Upper lobe of left lung (tissue), 6 donors: ENCODE results near the gene NAV2. TPM values are rescaled to one million over a fixed set of nuclear protein-coding genes. Genes with fewer than 3 reads are reported as not detected.

Experiments
- ATAC-seq, 2 donors: fragments of 200-7000 bp; cut with Tn5 transposase; one replicate each; pipeline ENCODE4 v1.9.1; 2022; ENCODE audit warnings: mild to moderate bottlenecking in 2 of 2, moderate library complexity in 2 of 2; ENCODE audit not compliant: low FRiP score in 2 of 2
- DNase-seq, 2 donors: peaks; one replicate each; pipeline ENCODE4 v3.0.0-alpha.2; 2019 to 2020
- H3K27ac ChIP-seq, 4 donors: fragments of 200-600 bp; sonication (generic); one replicate each; pipeline ENCODE4 v1.5.1; 2016 to 2019
- H3K27me3 ChIP-seq, 4 donors: fragments of 200-600 bp; sonication (generic); one replicate each; pipeline ENCODE4 v1.5.1; 2017 to 2019
- H3K36me3 ChIP-seq, 4 donors: fragments of 200-600 bp; sonication (generic); one replicate each; pipeline ENCODE4 v1.5.1; 2016 to 2019
- H3K4me1 ChIP-seq, 4 donors: fragments of 200-600 bp; sonication (generic); one replicate each; pipeline ENCODE4 v1.5.1; 2018 to 2019
- H3K4me3 ChIP-seq, 4 donors: fragments of 200-600 bp; sonication (generic); one replicate each; pipeline ENCODE4 v1.5.1; 2017 to 2019; ENCODE audit warnings: mild to moderate bottlenecking in 2 of 4, moderate library complexity in 1 of 4
- H3K9me3 ChIP-seq, 4 donors: fragments of 200-600 bp; sonication (generic); one replicate each; pipeline ENCODE4 v1.5.1; 2018 to 2019
- EP300 ChIP-seq, 4 donors: sonication (generic); formaldehyde crosslinking; IDR thresholded peaks; one replicate each; pipeline ENCODE4 v1.5.1; 2017; ENCODE audit warnings: antibody characterized with exemption in 4 of 4, control low read depth in 2 of 4
- POLR2A ChIP-seq, 4 donors: fragments of 450-650 bp; IDR thresholded peaks; one replicate each; pipeline ENCODE4 v1.5.1; 2016 to 2017; ENCODE audit warnings: antibody characterized with exemption in 4 of 4, mild to moderate bottlenecking in 2 of 4
- POLR2AphosphoS5 ChIP-seq, 2 donors: sonication (generic); formaldehyde crosslinking; IDR thresholded peaks; one replicate each; pipeline ENCODE4 v1.5.1; 2017; ENCODE audit warnings: antibody characterized with exemption in 2 of 2
- WGBS, 2 donors: methylation state at CpG; one replicate each; pipeline ENCODE4 v1.1.5; 2017 to 2018; 5-methylcytosine and 5-hydroxymethylcytosine counted together
- total RNA-seq, 6 donors: library from RNA; depleted of rRNA in 4 of 6; stranded (reverse); fragments of >200 nt in 4 of 6; gene quantifications; one replicate each; pipeline versions ENCODE4 v1.1.0 to v1.2.1, GENCODE V29; 2016 to 2021
- TF ChIP-seq, protein P1 (sequence below), 6 experiments: fragments of 450-650 bp in 4 of 6; fragments of 200-600 bp in 2 of 6; sonication (generic) in 2 of 6; IDR thresholded peaks; one replicate each; pipeline ENCODE4 v1.5.1; 2016 to 2019; ENCODE audit warnings: antibody characterized with exemption in 6 of 6
- donor health status: DM: no; HTN: no; CAD: no; lungs with moderate emphysema.
- donor health status: DM: no; HTN: yes; CAD: no; lungs with severe emphysema.

The NAV2 gene
- total RNA-seq, 6 donors from 2014 or later = 40.5 to 61.4 (median 52.3) TPM

GRCh38 chr11:20021212-20021611 is 308.6 kb downstream of the NAV2 start:
- Histone ChIP-seq H3K27me3 (no peaks in the 10 kb centered on the region), H3K27ac (no peak overlapping the region)

DNA sequence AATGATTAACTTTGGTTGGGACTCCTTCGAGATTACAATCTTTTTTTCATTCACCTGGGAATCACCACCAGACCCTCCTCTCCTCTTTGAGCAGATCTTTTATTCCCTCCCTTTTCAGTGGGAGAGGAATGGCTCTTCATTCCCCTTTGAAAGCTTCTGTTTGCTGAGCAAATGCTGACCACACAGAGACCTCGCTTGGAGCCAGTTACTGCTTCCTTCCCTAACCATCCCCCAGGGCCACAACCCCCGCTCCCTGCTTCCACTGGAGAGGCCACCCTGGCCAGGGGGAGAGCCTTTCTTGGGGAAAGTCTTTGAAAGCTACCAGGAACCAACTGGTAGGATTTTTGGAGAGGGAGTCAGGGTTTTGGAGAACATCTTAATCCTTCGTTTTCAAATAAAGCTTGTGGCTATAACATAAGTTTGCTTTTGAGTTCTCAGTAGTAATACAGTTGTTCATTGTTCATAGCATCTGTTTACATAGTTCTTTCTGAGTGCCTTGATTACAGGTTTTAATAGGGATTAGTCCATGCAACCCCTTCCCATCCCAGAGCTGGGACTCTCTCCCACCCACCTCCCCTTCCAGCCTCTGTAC is 309.2 kb downstream of the NAV2 start:
- Histone ChIP-seq H3K4me1 (no peaks in the 10 kb centered on the region), H3K9me3 (no peaks in the 10 kb centered on the region), H3K27ac (no peak overlapping the region), H3K4me3 (no peak overlapping the region), H3K27me3 (no peaks in the 10 kb centered on the region), H3K36me3 (no peaks in the 10 kb centered on the region)
- ATAC-seq (no peak), DNase-seq (no peak)
- 77 to 84% methylated on average over 3 to 4 of the region's 4 CpGs for WGBS, 2 donors
- TF ChIP-seq POLR2A (IDR thresholded peaks at IDR 0.05) (no peak), EP300 (IDR thresholded peaks at IDR 0.05) (no peak), POLR2AphosphoS5 (IDR thresholded peaks at IDR 0.05) (no peak)
- TF ChIP-seq, protein P1, sequence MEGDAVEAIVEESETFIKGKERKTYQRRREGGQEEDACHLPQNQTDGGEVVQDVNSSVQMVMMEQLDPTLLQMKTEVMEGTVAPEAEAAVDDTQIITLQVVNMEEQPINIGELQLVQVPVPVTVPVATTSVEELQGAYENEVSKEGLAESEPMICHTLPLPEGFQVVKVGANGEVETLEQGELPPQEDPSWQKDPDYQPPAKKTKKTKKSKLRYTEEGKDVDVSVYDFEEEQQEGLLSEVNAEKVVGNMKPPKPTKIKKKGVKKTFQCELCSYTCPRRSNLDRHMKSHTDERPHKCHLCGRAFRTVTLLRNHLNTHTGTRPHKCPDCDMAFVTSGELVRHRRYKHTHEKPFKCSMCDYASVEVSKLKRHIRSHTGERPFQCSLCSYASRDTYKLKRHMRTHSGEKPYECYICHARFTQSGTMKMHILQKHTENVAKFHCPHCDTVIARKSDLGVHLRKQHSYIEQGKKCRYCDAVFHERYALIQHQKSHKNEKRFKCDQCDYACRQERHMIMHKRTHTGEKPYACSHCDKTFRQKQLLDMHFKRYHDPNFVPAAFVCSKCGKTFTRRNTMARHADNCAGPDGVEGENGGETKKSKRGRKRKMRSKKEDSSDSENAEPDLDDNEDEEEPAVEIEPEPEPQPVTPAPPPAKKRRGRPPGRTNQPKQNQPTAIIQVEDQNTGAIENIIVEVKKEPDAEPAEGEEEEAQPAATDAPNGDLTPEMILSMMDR (IDR thresholded peaks at IDR 0.05) = no peak

More at GRCh38 chr11:20021212-20021611, 308.6 kb downstream of the NAV2 start:
- H3K4me3 ChIP-seq = no peak overlapping the region
- H3K4me1 ChIP-seq = no peaks in the 10 kb centered on the region
- no peaks in the 10 kb centered on the region for H3K36me3 ChIP-seq
- 86 to 93% methylated on average over 4 of the region's 4 CpGs for WGBS, 2 donors
- ATAC-seq = no peak
- H3K9me3 ChIP-seq = no peaks in the 10 kb centered on the region
- no peak for DNase-seq
- TF ChIP-seq, protein P1 (IDR thresholded peaks at IDR 0.05) = no peak
- TF ChIP-seq POLR2A (IDR thresholded peaks at IDR 0.05) (no peak), EP300 (IDR thresholded peaks at IDR 0.05) (no peak), POLR2AphosphoS5 (IDR thresholded peaks at IDR 0.05) (no peak)

GRCh38 chr11:20022363-20023081 is 309.9 kb downstream of the NAV2 start:
- H3K27ac ChIP-seq = no peak overlapping the region
- DNase-seq (no peak), ATAC-seq (peak in 1 of 2 donors; percentile 23)
- H3K27me3 ChIP-seq = no peaks in the 10 kb centered on the region
- WGBS, 2 donors = 68 to 78% methylated on average over 9 to 10 of the region's 10 CpGs
- H3K9me3 ChIP-seq = no peaks in the 10 kb centered on the region
- no peak overlapping the region for H3K4me3 ChIP-seq
- TF ChIP-seq POLR2A (IDR thresholded peaks at IDR 0.05) (no peak), EP300 (IDR thresholded peaks at IDR 0.05) (no peak), POLR2AphosphoS5 (IDR thresholded peaks at IDR 0.05) (no peak)
- TF ChIP-seq, protein P1 (IDR thresholded peaks at IDR 0.05) = no peak
- H3K36me3 ChIP-seq = no peaks in the 10 kb centered on the region
- H3K4me1 ChIP-seq = no peaks in the 10 kb centered on the region

DNA sequence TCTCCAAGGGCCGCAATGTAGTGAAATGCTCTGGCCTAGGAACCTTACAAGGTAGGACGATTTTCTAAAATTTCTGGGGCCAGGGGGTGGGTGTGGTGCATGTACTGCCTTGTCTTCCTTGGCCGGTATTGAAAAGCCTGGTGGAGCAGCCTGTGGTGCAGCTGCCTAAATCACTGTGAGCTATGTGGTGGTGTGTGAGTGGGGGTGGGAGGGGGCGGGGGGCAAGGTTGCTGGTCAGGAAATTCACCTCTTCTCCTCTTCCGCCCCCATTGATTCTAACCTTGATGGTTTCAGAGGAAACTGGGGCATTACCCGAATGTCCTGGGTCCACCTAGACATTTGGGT is 310.4 kb downstream of the NAV2 start:
- Histone ChIP-seq H3K4me3 (no peak overlapping the region), H3K27me3 (no peaks in the 10 kb centered on the region), H3K4me1 (no peaks in the 10 kb centered on the region), H3K9me3 (no peaks in the 10 kb centered on the region), H3K27ac (peak overlapping the region in 1 of 4 donors; percentile 19), H3K36me3 (no peaks in the 10 kb centered on the region)
- 80 to 90% methylated on average over 3 to 6 of the region's 6 CpGs for WGBS, 2 donors
- ATAC-seq (no peak), DNase-seq (no peak)
- TF ChIP-seq POLR2A (IDR thresholded peaks at IDR 0.05) = no peak
- TF ChIP-seq POLR2AphosphoS5 (IDR thresholded peaks at IDR 0.05) = no peak
- TF ChIP-seq EP300 (IDR thresholded peaks at IDR 0.05) = no peak
- TF ChIP-seq, protein P1 (IDR thresholded peaks at IDR 0.05) = no peak
